HCT116 (cell line): ENCODE results near the gene NCOA6. TPM values are rescaled to one million over a fixed set of nuclear protein-coding genes. Genes with fewer than 3 reads are reported as not detected.

Experiments used
- ATAC-seq: fragments of 200-7000 bp; cut with Tn5 transposase; 2 replicates; pipeline ENCODE4 v1.9.1; 2020; ENCODE audit warnings: mild to moderate bottlenecking, moderate library complexity
- BruUV-seq: library from RNA; stranded (reverse); fragments of 400-500 nt; replicated peaks from 2 replicates; lab custom pipeline; 2021; lab: Mats Ljungman, UMichigan
- CTCF ChIA-PET: fragments of 300-600 bp; sonication (Branson Sonifier 250); formaldehyde crosslinking; loops from one replicate; lab custom pipeline; 2021; ENCODE audit warnings: antibody characterized with exemption; lab: Charles Lee
- POLR2A ChIA-PET: fragments of 300-600, 350-600 bp; sonication (Branson Sonifier 250); formaldehyde crosslinking; loops from one replicate; lab custom pipeline; 2021; ENCODE audit warnings: antibody characterized with exemption; lab: Charles Lee
- RAD21 ChIA-PET, 2 experiments: fragments of 300-600 bp; sonication (Branson Sonifier 250); formaldehyde crosslinking; loops; one replicate each; lab custom pipeline; 2023; ENCODE audit warnings: low total read pairs in 2 of 2; ENCODE audit not compliant: uncharacterized antibody in 2 of 2, unreplicated experiment in 2 of 2, low non-redundant PET in 1 of 2; lab: Charles Lee
- DNase-seq: peaks from one replicate; pipeline ENCODE4 v3.0.0-alpha.2; 2010; ENCODE audit warnings: low read depth, low spot score
- H2AFZ ChIP-seq: fragments of 200-600 bp; shearing (Covaris generic), sonication (generic); 2 replicates; pipeline ENCODE4 v1.6.1; 2017; ENCODE audit warnings: low read depth, mixed run types, mixed read lengths, antibody characterized with exemption, low read length; ENCODE audit not compliant: poor library complexity, severe bottlenecking
- H3K27ac ChIP-seq: 2 replicates; pipeline ENCODE4 v1.5.1; 2012; ENCODE audit warnings: low read depth, low read length
- H3K27me3 ChIP-seq: fragments of 200-600 bp; sonication (generic); 2 replicates; pipeline ENCODE4 v1.6.1; 2016; ENCODE audit warnings: mixed run types, low read length, mixed read lengths; ENCODE audit not compliant: insufficient read depth
- H3K36me3 ChIP-seq, 2 experiments: fragments of 200-500 bp in 1 of 2; fragments of 200-600 bp in 1 of 2; sonication (Bioruptor generic) in 1 of 2; sonication (generic) in 1 of 2; 2 replicates each; pipeline versions ENCODE4 v1.5.1 to v1.6.1; 2014 to 2016; ENCODE audit warnings: low read length in 2 of 2, inconsistent platforms in 1 of 2, mixed read lengths in 1 of 2, mixed run types in 1 of 2; ENCODE audit not compliant: insufficient read depth in 2 of 2, control insufficient read depth in 1 of 2
- H3K4me1 ChIP-seq, 2 experiments: fragments of 200-600 bp in 1 of 2; sonication (generic) in 1 of 2; 2 replicates each; pipeline versions ENCODE4 v1.5.1 to v1.6.1; 2012 to 2017; ENCODE audit warnings: low read length in 2 of 2, inconsistent platforms in 1 of 2, mild to moderate bottlenecking in 1 of 2, mixed read lengths in 1 of 2, mixed run types in 1 of 2, moderate library complexity in 1 of 2; ENCODE audit not compliant: insufficient read depth in 2 of 2, control insufficient read depth in 1 of 2
- H3K4me2 ChIP-seq: fragments of 200-600 bp; sonication (generic); 2 replicates; pipeline ENCODE4 v1.6.1; 2017; ENCODE audit warnings: mixed run types, low read length, mixed read lengths
- H3K4me3 ChIP-seq, 2 experiments: fragments of 200-600 bp in 1 of 2; sonication (generic) in 1 of 2; replicated peaks in 1 of 2; 2 replicates each; pipeline ENCODE4 v1.5.1; 2011 to 2016; ENCODE audit warnings: low read length in 2 of 2, control low read depth in 1 of 2, low read depth in 1 of 2, mild to moderate bottlenecking in 1 of 2, mixed read lengths in 1 of 2, mixed run types in 1 of 2
- H3K79me2 ChIP-seq: fragments of 200-600 bp; sonication (generic); 2 replicates; pipeline ENCODE4 v1.6.1; 2017; ENCODE audit warnings: mild to moderate bottlenecking, mixed run types, low read length, moderate library complexity, mixed read lengths; ENCODE audit not compliant: insufficient read depth
- H3K9ac ChIP-seq: fragments of 200-600 bp; sonication (generic); 2 replicates; pipeline ENCODE4 v1.6.1; 2016; ENCODE audit warnings: low read length, mixed read lengths
- H3K9me2 ChIP-seq: fragments of 200-600 bp; sonication (generic), shearing (Covaris generic); 2 replicates; pipeline ENCODE4 v1.6.1; 2017; ENCODE audit warnings: mixed run types, mild to moderate bottlenecking, moderate library complexity; ENCODE audit not compliant: insufficient read depth
- H3K9me3 ChIP-seq, 2 experiments: fragments of 200-500 bp in 1 of 2; fragments of 200-600 bp in 1 of 2; sonication (Bioruptor generic) in 1 of 2; sonication (generic) in 1 of 2; 2 replicates each; pipeline ENCODE4 v1.6.1; 2014 to 2017; ENCODE audit warnings: low read length in 2 of 2, mixed read lengths in 2 of 2, inconsistent platforms in 1 of 2, low read depth in 1 of 2, mild to moderate bottlenecking in 1 of 2, mixed run types in 1 of 2, moderate library complexity in 1 of 2; ENCODE audit not compliant: control insufficient read depth in 1 of 2, insufficient read depth in 1 of 2
- H4K20me1 ChIP-seq: fragments of 200-600 bp; sonication (generic), shearing (Covaris generic); 2 replicates; pipeline ENCODE4 v1.6.1; 2017; ENCODE audit warnings: mixed run types, mild to moderate bottlenecking, moderate library complexity; ENCODE audit not compliant: insufficient read depth
- CEBPB ChIP-seq: IDR thresholded peaks from 2 replicates; pipeline ENCODE4 v1.6.1; 2012; ENCODE audit warnings: low read depth
- EGR1 ChIP-seq: IDR thresholded peaks from 2 replicates; pipeline ENCODE4 v1.6.1; 2012; ENCODE audit warnings: low read depth
- ELF1 ChIP-seq: IDR thresholded peaks from 2 replicates; pipeline ENCODE4 v1.6.1; 2012; ENCODE audit warnings: low read depth, borderline replicate concordance
- FOSL1 ChIP-seq: IDR thresholded peaks from 2 replicates; pipeline ENCODE4 v1.6.1; 2012; ENCODE audit warnings: low read depth
- JUND ChIP-seq: IDR thresholded peaks from 2 replicates; pipeline ENCODE4 v1.6.1; 2012
- POLR2A ChIP-seq: IDR thresholded peaks from 2 replicates; pipeline ENCODE4 v1.7.0; 2011; ENCODE audit warnings: borderline replicate concordance; ENCODE audit not compliant: insufficient read depth, insufficient read length; ENCODE audit errors: extremely low read depth
- POLR2AphosphoS5 ChIP-seq: IDR thresholded peaks from 2 replicates; pipeline ENCODE4 v1.6.1; 2011; ENCODE audit warnings: mild to moderate bottlenecking, low read depth, low read length, moderate library complexity
- RAD21 ChIP-seq: IDR thresholded peaks from 2 replicates; pipeline ENCODE4 v1.6.1; 2012; ENCODE audit warnings: low read depth, mild to moderate bottlenecking
- SP1 ChIP-seq: IDR thresholded peaks from 2 replicates; pipeline ENCODE4 v1.6.1; 2012; ENCODE audit warnings: low read depth
- SRF ChIP-seq: IDR thresholded peaks from 2 replicates; pipeline ENCODE4 v1.6.1; 2012; ENCODE audit warnings: low read depth
- YY1 ChIP-seq: IDR thresholded peaks from 2 replicates; pipeline ENCODE4 v1.6.1; 2011; ENCODE audit warnings: low read length, low read depth, moderate library complexity, mild to moderate bottlenecking; ENCODE audit not compliant: insufficient replicate concordance; ENCODE audit errors: extremely low read depth
- ZFX ChIP-seq: fragments of 450-650 bp; IDR thresholded peaks from 2 replicates; pipeline ENCODE4 v1.6.1; 2017
- intact Hi-C: fragments of 100-400 bp; cut with micrococcal nuclease; formaldehyde crosslinking; loops from 2 replicates; pipeline ENCODE4 v1.10.0; 2022
- total RNA-seq: library from RNA; stranded (reverse); gene quantifications from one replicate; pipeline ENCODE4 v1.2.1, GENCODE V29; 2021; ENCODE audit not compliant: unreplicated experiment
- TF ChIP-seq, protein P1 (sequence below): IDR thresholded peaks from 2 replicates; pipeline ENCODE4 v1.6.1; 2012
- TF ChIP-seq, protein P2 (sequence below): IDR thresholded peaks from 2 replicates; pipeline ENCODE4 v1.6.1; 2012
- TF ChIP-seq, protein P3 (sequence below): IDR thresholded peaks from 2 replicates; pipeline ENCODE4 v1.6.1; 2012; ENCODE audit warnings: low read depth
- TF ChIP-seq, protein P4 (sequence below), 3 experiments: fragments of 200-600 bp in 1 of 3; sonication (generic) in 1 of 3; IDR thresholded peaks in 2 of 3; conservative IDR thresholded peaks in 1 of 3; 2 replicates each; pipeline ENCODE4 v1.5.1; 2012 to 2017; ENCODE audit warnings: low read depth in 2 of 3, low read length in 2 of 3, antibody characterized with exemption in 1 of 3, borderline replicate concordance in 1 of 3, control low read depth in 1 of 3, mild to moderate bottlenecking in 1 of 3, mixed read lengths in 1 of 3, mixed run types in 1 of 3, moderate library complexity in 1 of 3; ENCODE audit not compliant: insufficient read depth in 1 of 3

The NCOA6 gene
- total RNA-seq, 1 experiment from 2014 or later = 24.8 TPM

DNA sequence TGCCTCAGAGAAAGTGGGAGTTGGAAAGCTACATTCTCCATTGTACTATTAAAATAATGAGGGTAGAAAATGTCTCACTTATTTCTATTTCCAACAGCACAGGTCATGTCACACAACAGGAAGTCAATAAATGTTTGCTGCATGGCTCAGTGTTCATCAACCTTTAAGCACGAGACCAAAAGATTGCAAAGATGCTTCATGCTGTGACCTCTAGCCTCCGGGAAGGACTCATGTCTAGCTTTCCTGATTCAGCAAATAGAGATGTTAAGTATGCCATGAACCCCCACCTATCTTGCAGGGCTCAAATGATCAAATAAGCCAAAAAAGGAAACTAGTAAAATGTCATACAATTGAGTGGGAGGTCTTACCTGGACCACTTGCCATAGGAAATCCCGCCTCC, 57.4 kb downstream of the NCOA6 start:
- peaks cover 11 to 19% of the 10 kb centered on the region in 2 experiments for H3K36me3 ChIP-seq
- no peak overlapping the region for H3K4me3 ChIP-seq
- no peaks in the 10 kb centered on the region for H3K9me2 ChIP-seq
- H3K9ac ChIP-seq = no peak overlapping the region
- TF ChIP-seq, protein P1, sequence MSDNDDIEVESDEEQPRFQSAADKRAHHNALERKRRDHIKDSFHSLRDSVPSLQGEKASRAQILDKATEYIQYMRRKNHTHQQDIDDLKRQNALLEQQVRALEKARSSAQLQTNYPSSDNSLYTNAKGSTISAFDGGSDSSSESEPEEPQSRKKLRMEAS = no peak
- TF ChIP-seq FOSL1 = no peak
- TF ChIP-seq SP1 = no peak
- no peak for TF ChIP-seq YY1
- no peak for TF ChIP-seq CEBPB
- no peak for TF ChIP-seq RAD21
- TF ChIP-seq, protein P2, sequence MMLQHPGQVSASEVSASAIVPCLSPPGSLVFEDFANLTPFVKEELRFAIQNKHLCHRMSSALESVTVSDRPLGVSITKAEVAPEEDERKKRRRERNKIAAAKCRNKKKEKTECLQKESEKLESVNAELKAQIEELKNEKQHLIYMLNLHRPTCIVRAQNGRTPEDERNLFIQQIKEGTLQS = no peak
- TF ChIP-seq POLR2A = no peak
- no peak for TF ChIP-seq EGR1
- no peak for TF ChIP-seq SRF
- TF ChIP-seq ELF1 = no peak
- H3K4me1 ChIP-seq = no peaks in the 10 kb centered on the region
- ChIA-PET RAD21 (no interaction called here), CTCF (interaction anchor here (0.9 kb wide), 1 partner anchor 455 kb away, joined by 3 read pairs; no protein-coding TSS in a partner anchor), POLR2A (no interaction called here)
- H3K27ac ChIP-seq = no peak overlapping the region
- no TSS peak for BruUV-seq
- no peaks in the 10 kb centered on the region for H3K9me3 ChIP-seq
- ATAC-seq (no peak), DNase-seq (no peak)
- no peaks in the 10 kb centered on the region for H4K20me1 ChIP-seq
- intact Hi-C loops = loop anchor here (2.0 kb wide), 2 partner anchors 189 to 229 kb away; no protein-coding TSS in a partner anchor
- no peak overlapping the region for H3K4me2 ChIP-seq
- no peak overlapping the region for H2AFZ ChIP-seq
- no peaks in the 10 kb centered on the region for H3K27me3 ChIP-seq
- H3K79me2 ChIP-seq = no peaks in the 10 kb centered on the region

DNA sequence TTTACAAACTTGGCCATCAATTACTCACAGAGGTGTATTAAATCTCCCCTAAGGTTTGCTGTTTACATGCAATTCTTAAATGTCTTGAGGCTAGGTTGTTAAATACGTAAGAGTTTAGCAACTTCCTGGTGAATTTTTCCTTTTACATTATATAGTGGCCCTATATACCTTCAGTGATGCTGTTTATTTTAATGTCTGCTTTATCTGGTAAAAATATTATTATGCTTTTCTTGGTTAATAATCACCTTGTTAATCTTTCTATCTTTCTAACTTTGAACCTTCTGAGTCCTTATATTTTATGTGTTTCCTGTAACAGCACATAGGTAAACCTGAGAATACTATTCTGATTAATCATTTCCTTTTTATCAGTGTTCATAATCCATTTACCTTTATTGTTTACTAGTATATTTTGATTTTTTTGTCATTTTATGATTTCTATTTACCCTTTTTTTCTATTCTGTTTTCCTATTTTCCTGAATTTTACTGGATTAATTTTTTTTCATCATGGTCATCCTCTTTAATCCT, 63.4 kb downstream of the NCOA6 start:
- Histone ChIP-seq H3K27me3 (no peaks in the 10 kb centered on the region), H4K20me1 (no peaks in the 10 kb centered on the region), H3K9me2 (no peaks in the 10 kb centered on the region), H3K79me2 (no peaks in the 10 kb centered on the region), H3K36me3 (peaks cover 24 to 27% of the 10 kb centered on the region in 2 experiments; a peak in 3 of 4 replicates), H3K4me2 (no peak overlapping the region), H3K27ac (no peak overlapping the region), H3K4me3 (no peak overlapping the region), H2AFZ (no peak overlapping the region), H3K9me3 (no peaks in the 10 kb centered on the region), H3K4me1 (no peaks in the 10 kb centered on the region), H3K9ac (no peak overlapping the region)
- intact Hi-C loops = no loop called here
- RAD21 ChIA-PET = no interaction called here
- CTCF ChIA-PET = no interaction called here
- POLR2A ChIA-PET = no interaction called here
- DNase-seq (no peak), ATAC-seq (no peak)
- BruUV-seq = no TSS peak
- TF ChIP-seq, protein P3, sequence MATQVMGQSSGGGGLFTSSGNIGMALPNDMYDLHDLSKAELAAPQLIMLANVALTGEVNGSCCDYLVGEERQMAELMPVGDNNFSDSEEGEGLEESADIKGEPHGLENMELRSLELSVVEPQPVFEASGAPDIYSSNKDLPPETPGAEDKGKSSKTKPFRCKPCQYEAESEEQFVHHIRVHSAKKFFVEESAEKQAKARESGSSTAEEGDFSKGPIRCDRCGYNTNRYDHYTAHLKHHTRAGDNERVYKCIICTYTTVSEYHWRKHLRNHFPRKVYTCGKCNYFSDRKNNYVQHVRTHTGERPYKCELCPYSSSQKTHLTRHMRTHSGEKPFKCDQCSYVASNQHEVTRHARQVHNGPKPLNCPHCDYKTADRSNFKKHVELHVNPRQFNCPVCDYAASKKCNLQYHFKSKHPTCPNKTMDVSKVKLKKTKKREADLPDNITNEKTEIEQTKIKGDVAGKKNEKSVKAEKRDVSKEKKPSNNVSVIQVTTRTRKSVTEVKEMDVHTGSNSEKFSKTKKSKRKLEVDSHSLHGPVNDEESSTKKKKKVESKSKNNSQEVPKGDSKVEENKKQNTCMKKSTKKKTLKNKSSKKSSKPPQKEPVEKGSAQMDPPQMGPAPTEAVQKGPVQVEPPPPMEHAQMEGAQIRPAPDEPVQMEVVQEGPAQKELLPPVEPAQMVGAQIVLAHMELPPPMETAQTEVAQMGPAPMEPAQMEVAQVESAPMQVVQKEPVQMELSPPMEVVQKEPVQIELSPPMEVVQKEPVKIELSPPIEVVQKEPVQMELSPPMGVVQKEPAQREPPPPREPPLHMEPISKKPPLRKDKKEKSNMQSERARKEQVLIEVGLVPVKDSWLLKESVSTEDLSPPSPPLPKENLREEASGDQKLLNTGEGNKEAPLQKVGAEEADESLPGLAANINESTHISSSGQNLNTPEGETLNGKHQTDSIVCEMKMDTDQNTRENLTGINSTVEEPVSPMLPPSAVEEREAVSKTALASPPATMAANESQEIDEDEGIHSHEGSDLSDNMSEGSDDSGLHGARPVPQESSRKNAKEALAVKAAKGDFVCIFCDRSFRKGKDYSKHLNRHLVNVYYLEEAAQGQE = no peak
- TF ChIP-seq POLR2AphosphoS5 = no peak
- no peak for TF ChIP-seq ZFX
- TF ChIP-seq JUND = no peak
- TF ChIP-seq, protein P4, sequence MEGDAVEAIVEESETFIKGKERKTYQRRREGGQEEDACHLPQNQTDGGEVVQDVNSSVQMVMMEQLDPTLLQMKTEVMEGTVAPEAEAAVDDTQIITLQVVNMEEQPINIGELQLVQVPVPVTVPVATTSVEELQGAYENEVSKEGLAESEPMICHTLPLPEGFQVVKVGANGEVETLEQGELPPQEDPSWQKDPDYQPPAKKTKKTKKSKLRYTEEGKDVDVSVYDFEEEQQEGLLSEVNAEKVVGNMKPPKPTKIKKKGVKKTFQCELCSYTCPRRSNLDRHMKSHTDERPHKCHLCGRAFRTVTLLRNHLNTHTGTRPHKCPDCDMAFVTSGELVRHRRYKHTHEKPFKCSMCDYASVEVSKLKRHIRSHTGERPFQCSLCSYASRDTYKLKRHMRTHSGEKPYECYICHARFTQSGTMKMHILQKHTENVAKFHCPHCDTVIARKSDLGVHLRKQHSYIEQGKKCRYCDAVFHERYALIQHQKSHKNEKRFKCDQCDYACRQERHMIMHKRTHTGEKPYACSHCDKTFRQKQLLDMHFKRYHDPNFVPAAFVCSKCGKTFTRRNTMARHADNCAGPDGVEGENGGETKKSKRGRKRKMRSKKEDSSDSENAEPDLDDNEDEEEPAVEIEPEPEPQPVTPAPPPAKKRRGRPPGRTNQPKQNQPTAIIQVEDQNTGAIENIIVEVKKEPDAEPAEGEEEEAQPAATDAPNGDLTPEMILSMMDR (IDR thresholded peaks at IDR 0.05 in 2 of 3, conservative IDR thresholded peaks at IDR 0.05 in 1 of 3; ENCODE audit: borderline replicate concordance in 1 of 3, insufficient read depth in 1 of 3, low read depth in 2 of 3, low read length in 2 of 3) = no peak
- no peak for TF ChIP-seq YY1
- no peak for TF ChIP-seq SP1
- TF ChIP-seq, protein P2 = no peak
